Neuronal stem cell (in vitro differentiated cells): ENCODE data around the gene UBE4A.

Source experiments
- DNase-seq: peaks from one replicate; pipeline ENCODE4 v3.0.0-alpha.2; 2013; ENCODE audit warnings: low spot score
- H2AFZ ChIP-seq: one replicate; pipeline ENCODE4 v1.6.1; 2013; ENCODE audit warnings: mild to moderate bottlenecking, low read length, inconsistent platforms
- H2AK5ac ChIP-seq: 2 replicates; pipeline ENCODE4 v1.6.1; 2013; ENCODE audit warnings: low read depth, mild to moderate bottlenecking, inconsistent platforms, low read length, moderate library complexity, mixed read lengths
- H2BK120ac ChIP-seq: 2 replicates; pipeline ENCODE4 v1.6.1; 2013; ENCODE audit warnings: low read depth, mild to moderate bottlenecking, inconsistent platforms, low read length, moderate library complexity, mixed read lengths
- H2BK12ac ChIP-seq: one replicate; pipeline ENCODE4 v1.6.1; 2013; ENCODE audit warnings: low read length, inconsistent platforms
- H2BK15ac ChIP-seq: 2 replicates; pipeline ENCODE4 v1.6.1; 2013; ENCODE audit warnings: mild to moderate bottlenecking, low read length, inconsistent platforms, mixed read lengths
- H2BK5ac ChIP-seq: one replicate; pipeline ENCODE4 v1.6.1; 2013; ENCODE audit warnings: inconsistent platforms, mild to moderate bottlenecking, low read length, moderate library complexity
- H3K14ac ChIP-seq: one replicate; pipeline ENCODE4 v1.6.1; 2013; ENCODE audit warnings: low read length, inconsistent platforms
- H3K18ac ChIP-seq: 2 replicates; pipeline ENCODE4 v1.6.1; 2013; ENCODE audit warnings: low read length, inconsistent platforms
- H3K23ac ChIP-seq: 2 replicates; pipeline ENCODE4 v1.6.1; 2013; ENCODE audit warnings: low read depth, mild to moderate bottlenecking, mixed read lengths, low read length, inconsistent platforms; ENCODE audit not compliant: poor library complexity
- H3K27ac ChIP-seq: replicated peaks from 3 replicates; pipeline ENCODE4 v1.5.1; 2013; ENCODE audit warnings: low read length, inconsistent platforms
- H3K27me3 ChIP-seq, 3 experiments: 2 replicates each; pipeline ENCODE4 v1.6.1; 2013; ENCODE audit warnings: low read length in 3 of 3, mild to moderate bottlenecking in 2 of 3, inconsistent platforms in 1 of 3, low read depth in 1 of 3, mixed read lengths in 1 of 3, moderate library complexity in 1 of 3; ENCODE audit not compliant: control insufficient read depth in 3 of 3, insufficient read depth in 3 of 3
- H3K36me3 ChIP-seq, 2 donors: replicated peaks in 1 of 2; 2 replicates each; pipeline ENCODE4 v1.6.1; 2013; ENCODE audit warnings: low read length in 2 of 2; ENCODE audit not compliant: control insufficient read depth in 2 of 2, insufficient read depth in 2 of 2
- H3K4ac ChIP-seq: 2 replicates; pipeline ENCODE4 v1.6.1; 2013; ENCODE audit warnings: inconsistent platforms, mild to moderate bottlenecking, low read length, moderate library complexity
- H3K4me1 ChIP-seq, 2 donors: 1 replicate in 1 of 2; 2 replicates in 1 of 2; pipeline ENCODE4 v1.6.1; 2013; ENCODE audit warnings: low read length in 2 of 2, low read depth in 1 of 2; ENCODE audit not compliant: control insufficient read depth in 2 of 2, insufficient read depth in 1 of 2
- H3K4me2 ChIP-seq: one replicate; pipeline ENCODE4 v1.6.1; 2013; ENCODE audit warnings: mild to moderate bottlenecking, low read length, inconsistent platforms; ENCODE audit not compliant: insufficient read depth, poor library complexity, severe bottlenecking
- H3K4me3 ChIP-seq, 2 donors: 2 replicates each; pipeline ENCODE4 v1.5.1; 2013; ENCODE audit warnings: low read length in 2 of 2, mild to moderate bottlenecking in 2 of 2, inconsistent platforms in 1 of 2, moderate library complexity in 1 of 2
- H3K79me1 ChIP-seq: one replicate; pipeline ENCODE4 v1.6.1; 2013; ENCODE audit warnings: low read depth, mild to moderate bottlenecking, inconsistent platforms, low read length, moderate library complexity
- H3K9ac ChIP-seq: one replicate; pipeline ENCODE4 v1.6.1; 2013; ENCODE audit warnings: mild to moderate bottlenecking, low read depth, low read length, inconsistent platforms; ENCODE audit not compliant: poor library complexity
- H3K9me3 ChIP-seq, 2 donors: replicated peaks in 1 of 2; 2 replicates each; pipeline versions ENCODE3 to v1.6.1; 2013; ENCODE audit warnings: low read length in 2 of 2, mild to moderate bottlenecking in 2 of 2, inconsistent platforms in 1 of 2, low read depth in 1 of 2, mixed read lengths in 1 of 2, moderate library complexity in 1 of 2; ENCODE audit not compliant: control insufficient read depth in 2 of 2, insufficient read depth in 1 of 2
- H4K8ac ChIP-seq: one replicate; pipeline ENCODE4 v1.6.1; 2013; ENCODE audit warnings: low read depth, mild to moderate bottlenecking, inconsistent platforms, low read length, moderate library complexity
- H4K91ac ChIP-seq: one replicate; pipeline ENCODE4 v1.6.1; 2013; ENCODE audit warnings: low read length, low read depth, mild to moderate bottlenecking, inconsistent platforms; ENCODE audit not compliant: poor library complexity
- WGBS, 2 donors: extraction: QIAGEN DNeasy Blood & Tissue Kit; methylation state at CpG; one replicate each; pipeline ENCODE4 v1.1.7; 2013; ENCODE audit warnings: missing lambda C conversion rate in 2 of 2, mixed read lengths in 1 of 2; ENCODE audit not compliant: insufficient read length in 2 of 2, insufficient replicate concordance in 1 of 2; ENCODE audit errors: extremely low coverage in 2 of 2; 5-methylcytosine and 5-hydroxymethylcytosine counted together

The UBE4A gene

GRCh38 chr11:118374729-118375128, 15.3 kb downstream of the UBE4A start:
- Histone ChIP-seq H3K36me3 (peaks cover 18 to 91% of the 10 kb centered on the region in 2 donors), H3K4ac (no peak overlapping the region), H3K23ac (no peak overlapping the region), H3K4me2 (no peak overlapping the region), H3K14ac (no peak overlapping the region), H2BK12ac (no peak overlapping the region), H2BK120ac (no peak overlapping the region), H3K27me3 (no peaks in the 10 kb centered on the region), H2BK5ac (no peak overlapping the region), H4K8ac (no peak overlapping the region), H3K79me1 (no peaks in the 10 kb centered on the region), H4K91ac (no peak overlapping the region), H3K9ac (no peak overlapping the region), H3K9me3 (no peaks in the 10 kb centered on the region), H2AFZ (no peak overlapping the region), H3K27ac (no peak overlapping the region), H3K18ac (no peak overlapping the region), H2AK5ac (no peak overlapping the region), H3K4me3 (no peak overlapping the region), H2BK15ac (no peak overlapping the region), H3K4me1 (no peaks in the 10 kb centered on the region)
- no CpG with 5 or more reads among the region's 3 CpGs for WGBS, 2 donors
- no peak for DNase-seq

DNA sequence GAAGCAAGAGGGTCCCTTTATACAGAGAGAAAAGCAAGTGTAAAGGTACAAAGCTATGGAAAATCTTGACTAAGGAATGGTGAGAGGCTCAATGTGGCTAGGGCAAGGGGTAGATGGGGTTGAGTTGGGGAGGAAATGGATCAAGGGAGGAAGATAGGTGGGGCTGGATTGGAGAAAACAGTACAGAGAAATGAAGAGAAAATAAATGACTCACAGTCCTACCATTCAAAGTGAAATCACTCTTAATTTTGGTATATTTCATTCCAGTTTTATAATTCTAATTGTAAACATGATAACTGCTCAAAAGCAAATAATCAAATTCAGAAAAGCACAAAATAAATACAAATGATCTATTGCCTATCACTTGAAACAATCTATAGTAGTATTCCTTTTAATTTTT, 16.6 kb downstream of the UBE4A start:
- no peak for DNase-seq
- H3K9me3 ChIP-seq: no peaks in the 10 kb centered on the region
- no peak overlapping the region for H2BK120ac ChIP-seq
- no peak overlapping the region for H3K18ac ChIP-seq
- no peak overlapping the region for H2BK5ac ChIP-seq
- H3K9ac ChIP-seq: no peak overlapping the region
- no peak overlapping the region for H3K4me3 ChIP-seq
- H3K27me3 ChIP-seq: no peaks in the 10 kb centered on the region
- H3K4me1 ChIP-seq: no peaks in the 10 kb centered on the region
- no peaks in the 10 kb centered on the region for H3K79me1 ChIP-seq
- H3K23ac ChIP-seq: no peak overlapping the region
- peaks cover 19 to 93% of the 10 kb centered on the region in 2 donors for H3K36me3 ChIP-seq
- no peak overlapping the region for H3K14ac ChIP-seq
- H2AK5ac ChIP-seq: no peak overlapping the region
- no peak overlapping the region for H3K4me2 ChIP-seq
- H4K91ac ChIP-seq: no peak overlapping the region
- no peak overlapping the region for H3K4ac ChIP-seq
- no peak overlapping the region for H2BK15ac ChIP-seq
- H2AFZ ChIP-seq: no peak overlapping the region
- H4K8ac ChIP-seq: no peak overlapping the region
- H2BK12ac ChIP-seq: no peak overlapping the region
- H3K27ac ChIP-seq: no peak overlapping the region

DNA sequence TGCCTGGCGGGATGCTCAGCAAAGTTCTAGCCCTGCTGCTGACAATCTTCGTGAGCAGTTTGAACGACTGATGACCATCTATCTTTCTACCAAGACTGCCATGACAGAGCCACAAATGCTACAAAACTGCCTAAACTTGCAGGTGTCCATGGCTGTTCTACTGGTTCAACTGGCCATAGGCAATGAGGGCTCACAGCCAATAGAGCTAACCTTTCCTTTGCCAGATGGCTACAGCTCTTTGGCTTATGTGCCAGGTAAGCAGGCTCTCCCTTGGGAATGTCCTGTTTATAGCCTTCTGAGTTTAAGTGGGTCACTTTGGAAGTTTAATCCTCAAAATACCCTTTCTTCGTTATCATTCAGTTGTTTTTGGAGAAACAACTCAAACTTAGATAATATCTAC, 20.1 kb downstream of the UBE4A start:
- no CpG with 5 or more reads among the region's 4 CpGs for WGBS, 2 donors
- Histone ChIP-seq H3K79me1 (no peaks in the 10 kb centered on the region), H3K14ac (no peak overlapping the region), H2BK15ac (no peak overlapping the region), H3K4ac (no peak overlapping the region), H2AFZ (no peak overlapping the region), H3K4me1 (no peaks in the 10 kb centered on the region), H4K8ac (no peak overlapping the region), H3K23ac (no peak overlapping the region), H3K18ac (no peak overlapping the region), H4K91ac (no peak overlapping the region), H3K27ac (no peak overlapping the region), H3K27me3 (no peaks in the 10 kb centered on the region), H2BK5ac (no peak overlapping the region), H3K9me3 (no peaks in the 10 kb centered on the region), H2BK120ac (no peak overlapping the region), H3K4me3 (no peak overlapping the region), H2AK5ac (no peak overlapping the region), H3K36me3 (peaks cover 25 to 94% of the 10 kb centered on the region in 2 donors), H2BK12ac (no peak overlapping the region), H3K4me2 (no peak overlapping the region), H3K9ac (no peak overlapping the region)
- no peak for DNase-seq

DNA sequence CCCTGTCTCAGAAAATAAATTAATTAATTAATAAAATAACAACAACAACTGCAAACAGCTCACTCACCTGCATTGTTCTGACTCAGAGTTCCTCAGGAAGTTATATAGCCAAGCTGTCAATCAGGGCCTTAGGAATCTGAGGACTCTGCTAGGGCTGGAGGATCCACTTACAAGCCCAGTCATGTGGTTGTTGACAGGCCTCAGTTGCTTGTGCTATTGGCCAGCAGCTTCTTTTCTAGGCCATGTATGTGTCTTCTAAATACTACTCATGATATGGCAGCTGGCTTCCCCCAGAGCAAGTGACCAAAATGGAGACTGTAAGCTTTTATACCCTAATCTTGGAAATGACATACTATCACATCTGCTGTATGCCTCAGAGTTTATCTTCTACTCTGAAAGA, 21.2 kb downstream of the UBE4A start:
- no peak overlapping the region for H2AK5ac ChIP-seq
- H3K4me3 ChIP-seq: no peak overlapping the region
- no peak overlapping the region for H3K14ac ChIP-seq
- no peaks in the 10 kb centered on the region for H3K9me3 ChIP-seq
- no peak overlapping the region for H2BK5ac ChIP-seq
- H3K27ac ChIP-seq: no peak overlapping the region
- H2BK12ac ChIP-seq: no peak overlapping the region
- no peak overlapping the region for H4K8ac ChIP-seq
- no peak overlapping the region for H4K91ac ChIP-seq
- peaks cover 27 to 97% of the 10 kb centered on the region in 2 donors for H3K36me3 ChIP-seq
- no peak overlapping the region for H3K18ac ChIP-seq
- no peak for DNase-seq
- no peak overlapping the region for H2BK120ac ChIP-seq
- no peak overlapping the region for H3K23ac ChIP-seq
- H3K79me1 ChIP-seq: no peaks in the 10 kb centered on the region
- no peak overlapping the region for H2AFZ ChIP-seq
- H3K27me3 ChIP-seq: no peaks in the 10 kb centered on the region
- H3K4ac ChIP-seq: no peak overlapping the region
- no peaks in the 10 kb centered on the region for H3K4me1 ChIP-seq
- H2BK15ac ChIP-seq: no peak overlapping the region
- no peak overlapping the region for H3K4me2 ChIP-seq
- no peak overlapping the region for H3K9ac ChIP-seq
